HG03097 (cell line): ENCODE data around the gene NKX6-1.

ENCODE experiments used
- ATAC-seq: cut with Tn5 transposase; IDR thresholded peaks from one replicate; pipeline ENCODE4 v1.9.1; 2021; ENCODE audit not compliant: unreplicated experiment, low FRiP score

The NKX6-1 gene

GRCh38 chr4:84498935-84499623, at the start of gene NKX6-1:
TSS of gene NKX6-1 (minus strand) at chr4:84499292. CDS start at chr4:84498228, 1,064 bp downstream.
- ATAC-seq: no peak

- no peak for ATAC-seq
These were observed 48.1 kb upstream of the NKX6-1 start for GRCh38 chr4:84547211-84547610.

GRCh38 chr4:84545093-84545492, 46.0 kb upstream of the NKX6-1 start:
- no peak for ATAC-seq

- no peak for ATAC-seq
These were observed 36.8 kb upstream of the NKX6-1 start for GRCh38 chr4:84535901-84536300.

GRCh38 chr4:84531689-84532088, 32.6 kb upstream of the NKX6-1 start:
- ATAC-seq: no peak

GRCh38 chr4:84530871-84531270, 31.8 kb upstream of the NKX6-1 start:
- ATAC-seq: no peak

GRCh38 chr4:84530454-84530853, 31.4 kb upstream of the NKX6-1 start:
- ATAC-seq: no peak

GRCh38 chr4:84529169-84529751, 30.2 kb upstream of the NKX6-1 start:
- ATAC-seq: no peak

- no peak for ATAC-seq
These were observed 28.3 kb upstream of the NKX6-1 start for GRCh38 chr4:84527391-84527790.

GRCh38 chr4:84515075-84515474, 16.0 kb upstream of the NKX6-1 start:
- ATAC-seq: no peak

- no peak for ATAC-seq
These were observed 13.2 kb upstream of the NKX6-1 start for GRCh38 chr4:84512277-84512676.

GRCh38 chr4:84511703-84512102, 12.6 kb upstream of the NKX6-1 start:
- no peak for ATAC-seq

- ATAC-seq: no peak
These were observed 8.8 kb upstream of the NKX6-1 start for GRCh38 chr4:84507941-84508340.

GRCh38 chr4:84504821-84505220, 5.7 kb upstream of the NKX6-1 start:
- no peak for ATAC-seq

- no peak for ATAC-seq
These were observed 4.7 kb upstream of the NKX6-1 start for GRCh38 chr4:84503495-84504437.

- no peak for ATAC-seq
These were observed 3.9 kb upstream of the NKX6-1 start for GRCh38 chr4:84502955-84503373.

- ATAC-seq: no peak
These were observed 3.4 kb upstream of the NKX6-1 start for GRCh38 chr4:84502333-84502954.

GRCh38 chr4:84501721-84502267, 2.7 kb upstream of the NKX6-1 start:
- ATAC-seq: no peak

GRCh38 chr4:84501202-84501503, 2.1 kb upstream of the NKX6-1 start:
- ATAC-seq: no peak

GRCh38 chr4:84500386-84501201, 1.5 kb upstream of the NKX6-1 start:
- no peak for ATAC-seq
